H54 (cell line): ENCODE measurements around the gene SRP72.

Experiments
- DNase-seq: peaks from one replicate; pipeline ENCODE4 v3.0.0; 2011; ENCODE audit warnings: low spot score, mixed read lengths; ENCODE audit not compliant: insufficient read length
- FAIRE-seq: peaks from 3 replicates; lab custom pipeline; 2011; peaks lifted over from hg19 to GRCh38; lab: Jason Lieb, UNC
- POLR2A ChIP-seq: IDR thresholded peaks from 2 replicates; pipeline ENCODE4 v1.6.1; 2011; ENCODE audit warnings: low read depth, mild to moderate bottlenecking, low read length

SRP72 gene

GRCh38 chr4:56467284-56468096 is at the start of gene SRP72:
Gene SRP72 (plus strand): TSS chr4:56467617. CDS start chr4:56467636, 19 bp downstream.
- TF ChIP-seq POLR2A, result peak; percentile 71
- FAIRE-seq (no peak), DNase-seq (peak; percentile 60)

DNA sequence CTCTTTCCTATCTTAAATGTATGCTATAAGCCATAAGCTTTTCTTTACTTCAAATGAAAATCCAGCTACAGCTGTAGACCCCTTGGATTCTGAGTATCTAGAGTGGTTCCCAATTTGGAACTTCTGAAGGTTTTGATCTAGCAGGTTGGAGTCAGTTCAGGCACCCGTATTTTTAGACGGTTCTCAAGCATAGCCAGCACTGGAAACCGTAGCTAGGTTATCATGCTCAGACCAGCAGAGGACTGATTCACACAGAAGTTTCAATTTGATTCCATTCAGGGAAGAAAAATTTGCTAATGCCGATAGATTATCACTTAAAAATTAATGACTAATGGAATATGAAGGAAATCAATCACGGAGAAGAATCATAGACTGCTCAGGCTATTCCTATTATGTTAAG is 43.2 kb upstream of the SRP72 start:
- no peak for DNase-seq
- TF ChIP-seq POLR2A, result no peak
- FAIRE-seq, result no peak

GRCh38 chr4:56424697-56425514 is 42.5 kb upstream of the SRP72 start:
- no peak for DNase-seq
- peak; percentile 20 for FAIRE-seq
- no peak for TF ChIP-seq POLR2A

DNA sequence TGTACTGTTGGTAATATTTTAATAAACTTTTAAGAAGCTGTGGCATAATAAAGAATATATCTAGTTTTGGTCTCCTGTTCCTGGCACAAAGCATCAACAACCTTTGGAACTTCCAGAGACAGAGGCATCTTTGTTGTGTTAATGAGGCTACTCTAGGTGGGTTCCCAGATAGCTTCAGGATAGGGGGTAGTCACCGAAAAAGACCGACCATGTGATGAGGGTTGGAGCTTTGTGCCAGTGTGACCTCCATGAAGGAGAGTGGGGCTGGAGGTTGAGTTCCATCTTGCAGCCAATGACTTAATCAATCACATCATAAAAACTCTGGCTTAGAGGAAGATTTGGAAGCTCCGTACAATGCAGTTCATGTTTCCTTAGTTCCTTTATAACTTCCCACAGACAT is 41.9 kb upstream of the SRP72 start:
- no peak for TF ChIP-seq POLR2A
- DNase-seq (no peak), FAIRE-seq (no peak)

GRCh38 chr4:56426273-56426672 is 41.1 kb upstream of the SRP72 start:
- DNase-seq (no peak), FAIRE-seq (no peak)
- TF ChIP-seq POLR2A, result no peak

DNA sequence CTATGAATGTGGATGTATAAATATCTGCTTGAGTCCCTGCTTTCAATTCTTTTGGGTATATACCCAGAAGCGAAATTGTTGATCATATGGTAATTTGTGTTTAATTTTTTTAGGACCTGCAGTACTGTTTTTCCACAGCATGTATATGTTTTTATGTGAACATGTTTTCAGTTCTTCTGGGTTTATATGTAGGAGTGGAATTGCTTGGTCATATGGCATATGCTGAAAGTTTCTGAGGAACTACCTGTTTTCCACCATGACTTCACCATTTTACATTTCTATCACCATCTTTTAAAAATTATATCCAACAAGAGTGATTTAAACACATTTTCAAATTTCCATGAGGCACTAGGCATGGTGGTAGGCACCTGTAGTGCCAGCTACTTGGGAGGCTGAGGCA is 40.2 kb upstream of the SRP72 start:
- no peak for DNase-seq
- FAIRE-seq, result no peak
- no peak for TF ChIP-seq POLR2A

DNA sequence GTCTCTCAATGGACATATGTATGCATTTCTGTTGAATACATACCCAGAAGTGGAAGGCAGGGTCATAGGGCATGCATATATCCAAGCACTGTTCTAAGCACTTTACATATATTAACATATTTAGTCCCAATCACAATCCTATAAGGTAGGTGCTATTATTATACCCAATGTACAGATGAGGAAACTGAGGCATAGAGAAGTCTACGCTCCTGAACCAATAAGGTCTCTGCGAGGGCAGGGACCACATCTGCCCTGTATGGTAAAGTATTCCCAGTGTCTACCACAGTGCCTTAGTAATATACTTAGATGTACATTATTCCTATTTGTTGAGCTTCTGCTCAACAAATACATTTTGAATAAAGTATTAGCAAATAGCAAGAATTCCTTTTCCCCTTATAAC is 37.2 kb upstream of the SRP72 start:
- FAIRE-seq, result no peak
- DNase-seq, result no peak
- no peak for TF ChIP-seq POLR2A

- TF ChIP-seq POLR2A, result no peak
- no peak for DNase-seq
Observed at GRCh38 chr4:56433280-56433679, 34.1 kb upstream of the SRP72 start.

DNA sequence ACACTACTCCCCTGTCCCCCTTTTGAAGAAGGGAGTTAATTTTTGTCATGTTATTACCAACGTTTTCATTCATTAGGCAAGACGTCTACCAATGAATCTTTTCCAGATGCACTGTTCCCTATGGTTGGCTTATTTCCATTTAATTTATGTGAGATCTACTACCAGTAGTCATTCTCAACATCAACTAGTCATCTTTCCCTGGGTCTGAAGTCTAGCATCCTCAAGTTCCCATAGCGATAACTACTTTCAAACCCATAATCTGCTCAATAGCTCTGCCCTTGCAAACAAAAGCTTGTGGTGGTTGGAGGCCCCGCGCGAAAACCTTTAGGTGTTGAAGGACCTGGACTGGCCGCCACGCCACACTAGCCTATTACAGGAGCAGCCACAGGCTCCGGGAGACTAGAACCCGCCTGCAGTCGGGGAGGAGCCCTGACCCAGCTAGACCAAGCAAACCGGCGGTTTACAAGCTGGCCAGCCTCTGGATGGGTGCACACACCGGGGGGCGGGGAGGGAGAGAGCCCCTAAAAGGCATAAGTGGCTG is 32.7 kb upstream of the SRP72 start:
- no peak for TF ChIP-seq POLR2A
- FAIRE-seq (no peak), DNase-seq (peak; percentile 26)

More at GRCh38 chr4:56433280-56433679, 34.1 kb upstream of the SRP72 start:
- FAIRE-seq, result no peak

DNA sequence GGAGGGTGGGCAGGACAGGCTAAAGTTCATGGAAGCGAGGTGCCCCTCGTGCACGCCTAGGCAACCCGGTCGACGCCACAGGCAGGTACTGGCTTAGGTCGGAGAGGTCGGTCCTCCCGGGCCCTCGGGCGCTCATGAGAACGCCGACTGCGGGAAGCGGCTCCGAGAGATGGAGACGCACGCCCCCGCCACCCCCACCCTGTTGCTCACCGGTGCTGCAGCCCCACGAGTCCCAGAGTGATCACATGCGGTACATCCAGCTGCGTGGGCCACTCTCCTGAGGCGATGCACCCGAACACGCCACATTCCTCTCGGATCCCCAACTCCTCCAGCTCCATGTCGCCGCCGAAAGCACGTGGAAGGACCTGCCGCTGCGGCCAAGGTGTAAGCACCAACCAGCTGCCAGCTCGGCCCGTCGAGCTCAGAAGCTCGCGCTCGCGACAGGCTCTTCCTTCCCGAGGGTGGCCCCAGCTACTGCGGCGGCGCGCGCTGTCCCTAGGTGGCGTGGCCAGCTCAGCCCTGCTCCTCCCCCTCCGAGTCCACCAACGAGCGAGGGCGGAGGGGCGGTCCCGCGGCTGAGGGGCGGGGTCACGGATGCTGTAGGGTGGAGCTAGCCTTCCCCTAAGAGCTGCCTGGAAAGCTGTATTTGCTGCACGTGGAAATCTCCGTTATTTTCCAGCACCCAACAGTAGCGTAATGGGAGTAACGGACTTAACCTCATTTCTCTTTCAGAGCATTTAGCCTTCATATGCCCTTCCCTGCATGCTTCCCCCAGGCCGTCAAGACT is 32.1 kb upstream of the SRP72 start, which contains the start of gene PPAT:
PPAT (minus strand) TSS at position 476 of the 787 bp plus-strand sequence; CDS start at position 338, 138 bp downstream.
- DNase-seq (peak; percentile 77), FAIRE-seq (peak; percentile 33)
- peak; percentile 77 for TF ChIP-seq POLR2A

DNA sequence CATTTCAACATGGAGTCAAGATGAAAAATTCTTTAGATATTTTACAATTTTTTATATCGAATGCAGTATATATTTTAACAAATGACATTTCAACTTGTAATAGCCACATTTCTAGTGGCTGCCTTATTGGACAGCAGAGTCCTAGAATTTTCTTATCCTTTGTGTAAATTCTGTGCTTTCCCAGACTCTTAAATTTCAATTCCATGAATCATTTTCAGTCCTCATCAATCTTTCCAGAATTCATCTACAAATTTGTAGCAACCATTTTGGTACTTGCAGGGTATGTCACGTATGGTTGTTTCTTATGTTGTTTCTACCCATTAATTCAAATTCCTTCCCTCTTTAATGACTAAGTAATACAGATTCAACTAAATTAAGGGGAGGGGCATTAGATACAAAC is 28.7 kb upstream of the SRP72 start:
- no peak for DNase-seq
- no peak for TF ChIP-seq POLR2A
- no peak for FAIRE-seq

DNA sequence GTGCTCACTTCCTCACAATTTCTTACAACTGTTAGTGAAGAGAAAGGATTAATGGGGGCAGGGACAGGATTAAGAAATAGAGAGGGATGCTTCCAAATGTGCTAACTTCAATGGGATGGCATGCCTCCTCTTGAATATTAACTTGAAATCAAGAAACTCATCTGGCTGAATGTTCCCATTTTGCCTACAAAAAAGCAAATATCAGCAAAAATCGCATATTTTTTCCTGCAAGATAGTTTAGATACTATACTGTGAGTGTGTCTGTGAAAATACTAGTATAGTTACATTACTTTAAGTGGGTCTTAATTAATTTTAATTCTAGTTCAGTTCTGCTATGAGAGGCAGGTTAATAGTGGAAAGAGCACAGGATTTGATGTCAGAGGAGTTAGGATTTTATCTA is 26.4 kb upstream of the SRP72 start:
- no peak for TF ChIP-seq POLR2A
- DNase-seq, result no peak
- FAIRE-seq, result no peak

DNA sequence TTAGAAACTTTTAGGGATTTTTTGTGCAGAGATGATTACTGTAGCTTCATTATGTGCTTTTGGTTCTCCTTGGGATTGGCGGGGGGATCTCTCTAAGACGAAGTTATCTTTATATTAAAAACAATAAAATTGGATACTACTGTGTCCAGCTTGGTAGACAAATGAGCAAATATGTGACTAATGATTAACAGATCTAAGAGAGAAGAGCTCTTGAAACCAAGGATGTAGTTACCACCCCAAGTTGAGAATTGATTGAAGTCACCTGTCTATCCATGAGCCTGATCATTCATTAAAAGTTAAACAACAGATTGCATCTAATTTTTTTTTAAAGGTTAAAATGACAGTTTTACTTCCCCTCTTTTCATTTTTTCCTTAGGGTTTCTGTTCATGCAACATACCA is 22.7 kb upstream of the SRP72 start:
- no peak for DNase-seq
- TF ChIP-seq POLR2A, result no peak
- no peak for FAIRE-seq

DNA sequence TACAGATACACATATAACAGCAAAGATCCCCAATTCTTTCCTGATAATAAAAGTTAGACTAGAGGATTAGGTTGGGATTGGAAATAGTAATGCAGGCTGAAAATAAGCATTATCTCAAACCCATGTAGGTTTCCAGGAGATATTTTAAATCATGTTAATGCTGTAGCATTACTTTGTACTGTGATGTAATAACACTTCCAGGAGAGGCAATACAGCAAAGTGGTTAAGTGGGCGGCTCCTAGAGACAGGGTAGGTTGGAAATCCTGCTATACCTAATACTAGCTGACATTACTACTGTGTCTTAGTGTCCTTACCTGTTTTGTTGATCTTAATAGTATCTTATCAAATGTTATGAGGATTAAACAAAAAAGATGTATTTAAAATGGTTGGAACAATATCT is 21.7 kb upstream of the SRP72 start:
- DNase-seq, result no peak
- FAIRE-seq, result no peak
- TF ChIP-seq POLR2A, result no peak
